Lower leg skin (tissue), 4 donors: ENCODE measurements around the gene SOX6. TPM values are rescaled to one million over a fixed set of nuclear protein-coding genes. Genes with fewer than 3 reads are reported as not detected.
"Not testable (repeated sequence)": the region's sequence is repeated elsewhere in the genome, so short reads cannot be mapped to it uniquely, and the experiment has no call there.

ENCODE experiments used
- DNase-seq, 2 donors: peaks; one replicate each; pipeline ENCODE4 v3.0.0-alpha.2; 2019; ENCODE audit warnings: low spot score in 2 of 2
- H3K4me3 ChIP-seq: fragments of 200-600 bp; sonication (generic); 2 replicates; pipeline ENCODE4 v1.5.1; 2017; ENCODE audit warnings: mild to moderate bottlenecking, low read depth; ENCODE audit not compliant: poor library complexity, severe bottlenecking
- CTCF ChIP-seq, 3 donors: fragments of 450-650 bp; IDR thresholded peaks; one replicate each; pipeline ENCODE4 v1.5.1; 2016; ENCODE audit warnings: antibody characterized with exemption in 3 of 3, mild to moderate bottlenecking in 3 of 3, moderate library complexity in 2 of 3
- POLR2A ChIP-seq, 2 donors: fragments of 450-650 bp; IDR thresholded peaks; one replicate each; pipeline ENCODE4 v1.6.1; 2016 to 2017; ENCODE audit warnings: antibody characterized with exemption in 2 of 2, mild to moderate bottlenecking in 1 of 2, moderate library complexity in 1 of 2
- whole genome bisulfite sequencing, 2 donors: methylation state at CpG; one replicate each; pipeline ENCODE4 v1.1.5; 2018; 5-methylcytosine and 5-hydroxymethylcytosine counted together
- intact Hi-C: fragments of 100-400 bp; cut with DNase I; formaldehyde crosslinking; loops from one replicate; pipeline ENCODE4 v1.15.0; 2023; ENCODE audit warnings: low total_unique reads
- total RNA-seq, 4 donors: library from RNA; depleted of rRNA; stranded (reverse); fragments of >200 nt; gene quantifications; one replicate each; pipeline ENCODE4 v1.1.0, GENCODE V29; 2016

Gene SOX6
- total RNA-seq, 4 donors from 2014 or later = 11.2 to 31.8 (median 11.6) TPM

- no peak overlapping the region for H3K4me3 ChIP-seq
- 46 to 61% methylated on average over 2 of the region's 2 CpGs for WGBS, 2 donors
- no peak for TF ChIP-seq POLR2A (IDR thresholded peaks at IDR 0.05)
- no peak for TF ChIP-seq CTCF (IDR thresholded peaks at IDR 0.05)
- no peak for DNase-seq
- intact Hi-C loops = no loop called here
Observed at GRCh38 chr11:16397390-16397789, 41.0 kb upstream of the SOX6 start.

- intact Hi-C loops = no loop called here
- TF ChIP-seq CTCF (IDR thresholded peaks at IDR 0.05) = no peak
- TF ChIP-seq POLR2A (IDR thresholded peaks at IDR 0.05) = no peak
- DNase-seq = no peak
- H3K4me3 ChIP-seq = no peak overlapping the region
- WGBS, 2 donors = 28 to 57% methylated on average over 1 of the region's 1 CpG
Observed at GRCh38 chr11:16395601-16396000, 39.3 kb upstream of the SOX6 start.

GRCh38 chr11:16394947-16395346, 38.6 kb upstream of the SOX6 start:
- no peak for DNase-seq
- TF ChIP-seq POLR2A (IDR thresholded peaks at IDR 0.05) (no peak), CTCF (IDR thresholded peaks at IDR 0.05) (no peak)
- 88 to 91% methylated on average over 4 of the region's 4 CpGs for WGBS, 2 donors
- intact Hi-C loops = no loop called here
- H3K4me3 ChIP-seq = no peak overlapping the region

- no peak overlapping the region for H3K4me3 ChIP-seq
- no peak for TF ChIP-seq CTCF (IDR thresholded peaks at IDR 0.05)
- TF ChIP-seq POLR2A (IDR thresholded peaks at IDR 0.05) = no peak
- DNase-seq = no peak
Observed at GRCh38 chr11:16393340-16393739, 37.0 kb upstream of the SOX6 start.

GRCh38 chr11:16392616-16393015, 36.3 kb upstream of the SOX6 start:
- TF ChIP-seq CTCF (IDR thresholded peaks at IDR 0.05) (no peak), POLR2A (IDR thresholded peaks at IDR 0.05) (no peak)
- no peak for DNase-seq
- intact Hi-C loops = no loop called here
- H3K4me3 ChIP-seq = no peak overlapping the region

More at GRCh38 chr11:16393340-16393739, 37.0 kb upstream of the SOX6 start:
- intact Hi-C loops = no loop called here

GRCh38 chr11:16390826-16391225, 34.5 kb upstream of the SOX6 start:
- WGBS, 2 donors = 65 to 67% methylated on average over 2 of the region's 2 CpGs
- intact Hi-C loops, DNase-seq, H3K4me3 ChIP-seq: not testable (repeated sequence)
